NCI-H1048 (cell line): Measurements from ENCODE around the gene RTF1.

ENCODE experiments used
- DNase-seq: peaks from one replicate; lab custom pipeline; 2025; lab: John Stamatoyannopoulos, UW

The RTF1 gene

GRCh38 chr15:41506796-41507341 lies 90.0 kb downstream of the RTF1 start:
- DNase-seq, result no peak

DNA sequence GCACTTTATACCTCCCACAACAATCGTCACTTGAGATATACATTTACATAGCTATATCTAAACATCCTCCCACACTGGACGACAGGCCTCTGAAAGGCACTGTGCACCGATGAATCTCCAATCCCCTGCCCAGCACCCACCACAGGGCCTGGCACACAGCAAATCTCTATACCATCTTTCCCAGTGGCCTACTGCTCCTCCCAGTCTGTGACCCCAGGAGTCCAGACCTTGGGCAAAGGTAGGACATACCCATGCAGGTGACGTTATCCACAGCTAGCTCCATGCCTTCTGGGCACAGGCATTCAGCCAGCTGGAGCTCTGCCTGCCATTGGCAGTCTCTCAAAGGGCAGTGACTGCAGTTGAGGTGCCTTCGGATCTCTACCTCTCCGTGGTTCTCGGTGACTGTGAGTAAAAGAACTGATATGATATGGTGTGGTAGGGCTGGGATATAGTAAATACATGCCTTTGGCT lies 91.0 kb downstream of the RTF1 start:
- no peak for DNase-seq

DNA sequence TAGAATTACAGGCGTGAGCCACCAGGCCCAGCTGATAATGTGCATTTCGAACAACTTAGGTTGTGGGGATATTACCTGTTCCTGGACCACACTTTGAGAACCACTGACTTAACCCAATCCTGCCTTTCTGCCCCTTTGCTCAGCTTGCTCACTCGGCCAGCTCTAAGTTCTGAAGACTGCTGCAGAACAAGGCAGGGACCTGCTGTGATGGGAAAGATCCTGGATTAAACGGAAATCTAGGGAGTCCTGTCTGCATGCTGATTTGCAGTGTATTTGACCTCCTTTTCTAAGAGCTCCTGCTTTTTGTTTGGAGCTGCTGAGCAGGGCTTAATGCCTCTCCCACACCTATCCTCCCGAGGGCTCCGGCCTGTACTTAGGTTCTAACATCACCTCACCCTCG lies 93.8 kb downstream of the RTF1 start:
- no peak for DNase-seq

- no peak for DNase-seq
Observed at GRCh38 chr15:41511331-41511898, 94.5 kb downstream of the RTF1 start.

GRCh38 chr15:41511899-41512369 lies 95.0 kb downstream of the RTF1 start:
- no peak for DNase-seq

DNA sequence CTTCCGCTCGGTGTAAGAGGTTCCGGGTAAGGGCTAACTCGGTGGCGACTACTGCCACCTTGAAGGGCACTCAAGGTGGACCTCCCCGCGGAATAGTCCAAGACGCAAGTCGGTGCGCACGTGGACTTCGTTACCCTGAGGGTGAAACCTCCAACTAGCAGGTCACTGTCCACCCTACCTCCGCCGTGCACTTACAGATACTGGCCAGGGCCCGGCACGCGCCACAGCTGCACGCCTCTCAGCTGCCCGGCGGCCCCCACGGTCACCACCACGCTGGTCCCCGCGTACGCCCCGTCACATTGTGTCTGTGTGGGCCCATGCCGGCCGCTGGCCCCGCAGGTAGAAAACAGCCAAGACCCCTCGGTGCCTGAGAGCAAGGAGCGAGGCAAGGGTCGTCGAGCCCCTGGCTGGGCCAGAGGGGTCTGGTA lies 95.6 kb downstream of the RTF1 start:
- DNase-seq, result no peak

GRCh38 chr15:41512940-41513505 lies 96.1 kb downstream of the RTF1 start:
- no peak for DNase-seq

DNA sequence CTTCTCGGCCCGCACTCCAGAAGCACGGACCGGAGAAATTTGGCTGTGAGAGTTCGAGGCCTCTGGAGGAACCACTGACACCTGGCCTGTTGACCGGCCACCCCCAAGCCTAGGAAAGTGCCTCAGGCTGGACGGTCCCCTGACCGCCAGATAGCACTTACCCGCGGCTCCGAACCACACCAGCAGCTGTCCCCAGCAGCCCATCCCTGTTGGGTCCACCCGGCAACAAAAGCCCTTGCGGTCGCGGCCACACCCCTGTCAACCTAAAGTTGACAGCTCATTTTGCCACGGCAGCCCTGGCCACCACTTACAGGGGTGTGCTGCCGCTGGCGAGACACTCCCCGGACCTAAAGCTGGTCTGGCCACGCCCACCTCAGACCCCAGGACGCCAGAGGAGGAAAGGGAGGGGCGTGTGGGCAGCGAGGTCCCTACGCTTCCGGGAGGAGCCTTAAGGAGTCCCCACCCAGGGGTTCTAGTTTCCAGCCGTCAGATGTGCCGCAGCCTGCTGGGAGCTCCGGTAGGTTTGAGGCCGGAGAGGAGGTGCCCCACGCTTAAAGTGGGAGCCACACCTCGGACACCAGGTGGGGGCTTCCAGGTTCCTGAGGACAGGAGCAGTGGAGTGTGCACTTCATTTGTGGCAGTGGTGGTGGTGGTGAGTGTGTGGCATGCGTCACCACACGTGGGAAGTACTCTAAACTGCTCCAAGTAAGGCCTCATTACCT lies 96.8 kb downstream of the RTF1 start, which contains the start of gene LTK:
Gene LTK, minus strand, starts transcription at position 322 of the 722 bp plus-strand sequence. Its CDS starts 118 bp downstream, at position 204.
- no peak for DNase-seq

- no peak for DNase-seq
Observed at GRCh38 chr15:41517895-41518449, 101.1 kb downstream of the RTF1 start.

DNA sequence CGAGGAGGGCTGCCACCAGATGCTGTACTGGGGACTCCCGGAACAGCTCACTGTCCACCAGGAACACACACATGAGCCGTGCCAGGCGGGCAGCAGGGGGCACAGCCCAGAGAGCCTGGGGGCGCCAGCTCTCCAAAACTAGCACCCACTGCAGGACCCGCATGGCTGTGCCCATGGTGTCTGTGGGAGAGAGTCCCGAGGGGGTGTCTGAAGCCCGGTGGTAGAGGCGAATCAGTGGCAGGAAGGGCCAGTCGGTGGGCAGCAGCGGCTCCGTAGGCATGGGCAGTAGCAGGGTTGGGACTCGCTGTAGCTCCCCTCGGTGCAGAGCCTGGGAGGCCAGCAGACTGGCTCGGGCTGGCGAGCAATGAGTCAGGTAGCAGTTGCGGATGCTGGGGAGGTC lies 103.7 kb downstream of the RTF1 start:
- DNase-seq, result no peak

GRCh38 chr15:41521614-41522013 lies 104.7 kb downstream of the RTF1 start:
- DNase-seq, result no peak

DNA sequence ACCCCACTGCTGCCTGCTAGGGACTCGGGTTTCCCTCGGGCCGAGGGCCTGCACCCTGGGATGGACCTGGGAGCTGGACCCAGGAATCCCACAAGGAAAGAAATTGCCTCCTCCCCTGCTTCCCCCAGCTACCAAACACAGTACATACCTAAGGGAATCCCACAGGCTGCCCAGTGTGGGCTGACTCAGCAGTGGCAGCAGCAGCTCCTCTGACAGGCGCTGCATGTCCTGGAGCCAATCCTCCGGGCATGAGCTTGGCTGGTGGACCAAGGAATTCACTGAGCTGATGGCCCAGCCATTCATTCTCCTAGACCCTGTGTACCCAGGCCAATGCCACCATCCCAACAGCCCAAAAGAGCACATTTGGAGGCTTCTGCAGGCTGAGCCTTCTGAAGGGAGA lies 106.2 kb downstream of the RTF1 start:
- no peak for DNase-seq

DNA sequence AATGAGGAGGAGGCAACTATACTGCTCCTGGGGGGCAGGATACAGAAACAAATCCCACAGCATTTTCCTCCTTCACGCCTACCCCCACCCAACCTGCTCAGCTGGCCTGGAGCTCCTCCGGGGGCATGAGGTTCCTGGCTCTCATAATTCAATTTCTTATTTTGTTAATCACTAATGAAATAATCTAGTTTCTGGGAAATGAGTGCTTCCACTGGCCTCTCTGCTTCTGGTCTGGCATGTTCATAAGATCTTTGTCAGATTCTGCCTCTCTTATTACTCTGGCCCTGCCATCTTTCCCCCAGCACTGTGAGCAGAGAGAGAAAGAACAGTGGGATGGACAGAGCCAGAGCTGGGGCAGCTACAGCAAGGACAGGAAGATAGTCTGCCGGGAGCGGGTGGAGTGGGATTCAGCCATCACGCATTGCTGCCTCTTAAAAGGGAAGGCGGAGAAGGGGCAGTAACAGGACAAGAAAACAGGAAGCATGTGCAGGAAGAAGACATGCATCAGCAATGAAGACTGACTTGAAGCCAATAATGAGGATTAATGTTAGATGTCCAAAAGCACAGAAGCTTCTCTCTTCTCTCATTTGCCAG lies 113.6 kb downstream of the RTF1 start:
- no peak for DNase-seq
